ENCODE measurements around the gene OSBPL6. TPM values are rescaled to one million over a fixed set of nuclear protein-coding genes. Genes with fewer than 3 reads are reported as not detected.
A peak's percentile ranks its signal among the peaks of the same experiment; 100 is the strongest.
"Not testable (repeated sequence)": the region's sequence is repeated elsewhere in the genome, so short reads cannot be mapped to it uniquely, and the experiment has no call there.

OSBPL6 gene
- total RNA-seq, 1 experiment from 2014 or later, result 3.4 TPM

GRCh38 chr2:178324077-178324476 lies 129.8 kb downstream of the OSBPL6 start:
- in situ Hi-C loops (cut with HindIII; ENCODE audit: low sequenced_read_pairs), result no loop called here

GRCh38 chr2:178325268-178325667 lies 131.0 kb downstream of the OSBPL6 start:
- no peak for DNase-seq (ENCODE audit: low spot score)
- in situ Hi-C loops (cut with HindIII; ENCODE audit: low sequenced_read_pairs), result no loop called here

More at GRCh38 chr2:178324077-178324476, 129.8 kb downstream of the OSBPL6 start:
- peak; percentile 25 for DNase-seq (ENCODE audit: low spot score)

DNA sequence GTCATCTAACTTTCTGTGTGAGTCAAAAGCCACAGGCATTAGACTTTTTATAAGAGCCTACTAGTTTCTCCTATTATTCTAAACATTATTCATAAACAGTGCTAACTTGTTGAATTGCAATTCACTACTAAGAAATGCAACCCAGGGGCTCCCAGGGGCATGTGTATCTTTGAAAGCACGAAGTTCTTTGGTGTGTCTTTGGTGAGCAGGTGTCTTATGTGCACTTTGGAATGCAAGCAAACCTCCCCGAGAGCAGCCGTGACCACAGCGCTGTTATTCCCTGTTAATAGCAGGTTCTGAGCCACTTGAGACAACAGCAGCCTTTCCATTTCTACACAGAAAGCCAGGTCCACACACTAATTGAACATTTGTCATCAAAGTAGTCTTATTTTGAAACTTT lies 133.2 kb downstream of the OSBPL6 start:
- in situ Hi-C loops (cut with HindIII; ENCODE audit: low sequenced_read_pairs), result no loop called here
- DNase-seq (ENCODE audit: low spot score), result peak; percentile 1

GRCh38 chr2:178328037-178328436 lies 133.7 kb downstream of the OSBPL6 start:
- in situ Hi-C loops (cut with HindIII; ENCODE audit: low sequenced_read_pairs), result no loop called here
- peak; percentile 40 for DNase-seq (ENCODE audit: low spot score)

DNA sequence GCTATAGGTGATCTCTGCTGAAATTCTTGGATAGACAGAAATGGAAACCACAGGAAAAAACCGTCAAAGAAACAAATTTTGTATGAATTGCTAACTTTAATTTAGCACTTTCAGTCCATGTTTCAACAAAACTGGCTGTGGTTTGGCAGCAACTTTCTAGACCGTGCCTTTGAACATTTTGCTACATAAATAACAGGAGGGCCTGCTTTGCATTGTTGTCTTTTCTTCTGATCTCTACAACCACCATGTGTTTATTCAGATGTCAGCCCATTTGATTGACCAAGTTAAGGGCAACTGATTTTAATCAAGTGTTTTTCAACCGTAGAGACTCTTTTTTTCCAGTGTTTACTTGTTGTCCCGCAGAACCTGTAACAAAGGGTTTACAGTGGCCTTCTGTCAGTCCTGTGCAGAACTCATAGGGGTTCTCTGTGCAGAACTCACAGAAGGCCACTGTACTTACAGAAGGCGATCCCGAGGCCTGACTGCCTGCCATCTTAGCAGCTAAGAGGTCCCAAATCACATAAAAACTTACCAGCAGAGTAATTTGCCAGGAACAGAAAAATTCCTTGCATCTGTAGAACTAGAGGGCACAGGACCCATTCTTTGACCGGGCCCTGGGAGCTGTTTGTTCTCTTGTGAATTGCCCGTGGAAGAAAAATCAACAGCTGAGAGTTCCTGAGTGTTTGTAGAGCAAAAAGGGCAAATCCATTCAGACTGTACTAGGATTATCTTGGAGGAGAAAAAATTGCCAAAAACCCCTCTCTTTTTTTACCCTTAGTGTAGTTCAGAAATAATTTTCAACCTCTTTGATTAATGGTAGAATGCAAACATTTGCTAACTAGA lies 136.1 kb downstream of the OSBPL6 start:
- DNase-seq (ENCODE audit: low spot score), result no peak
- in situ Hi-C loops (cut with HindIII; ENCODE audit: low sequenced_read_pairs), result no loop called here

GRCh38 chr2:178331474-178332432 lies 137.4 kb downstream of the OSBPL6 start:
- no peak for DNase-seq (ENCODE audit: low spot score)
- in situ Hi-C loops (cut with HindIII; ENCODE audit: low sequenced_read_pairs), result no loop called here

DNA sequence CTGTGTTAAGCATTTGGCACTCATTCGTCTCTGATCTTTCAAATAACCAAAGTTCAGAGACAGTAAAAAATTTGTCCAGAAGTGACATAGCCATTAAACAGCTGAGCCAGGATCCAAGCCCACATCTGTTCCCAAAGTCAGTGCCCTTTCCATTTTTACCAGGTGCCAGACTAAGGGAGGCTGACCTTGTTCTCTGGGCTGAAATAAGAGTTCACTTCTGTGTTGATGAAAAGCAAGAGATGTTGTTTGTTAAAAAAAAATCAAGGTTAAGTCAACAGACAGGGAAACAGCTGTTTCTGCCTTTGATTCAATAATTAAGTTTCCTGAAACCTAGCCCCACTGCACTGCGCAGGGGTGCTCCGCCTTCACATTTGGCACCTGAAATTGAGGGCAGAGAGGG lies 139.5 kb downstream of the OSBPL6 start:
- DNase-seq (ENCODE audit: low spot score), result no peak
- in situ Hi-C loops (cut with HindIII; ENCODE audit: low sequenced_read_pairs), result no loop called here

DNA sequence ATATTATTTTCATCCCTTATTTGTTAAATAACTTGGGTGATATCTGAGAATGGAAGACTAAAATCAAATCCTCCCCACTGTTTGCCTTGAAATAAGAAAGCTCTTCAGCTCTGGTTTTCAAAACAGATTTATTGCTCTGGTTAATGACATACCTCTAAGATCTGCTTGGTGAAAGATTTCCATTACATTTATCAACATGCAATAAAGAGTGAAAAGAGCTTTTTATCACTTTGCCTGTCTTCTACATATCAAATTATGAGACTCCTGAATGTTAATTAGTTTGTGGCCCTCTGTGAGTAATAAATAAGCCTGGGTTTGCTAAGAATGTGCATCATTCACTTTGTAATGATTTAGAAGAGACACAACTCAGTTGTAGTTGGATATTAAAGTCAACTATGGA lies 140.9 kb downstream of the OSBPL6 start:
- DNase-seq (ENCODE audit: low spot score), result no peak

DNA sequence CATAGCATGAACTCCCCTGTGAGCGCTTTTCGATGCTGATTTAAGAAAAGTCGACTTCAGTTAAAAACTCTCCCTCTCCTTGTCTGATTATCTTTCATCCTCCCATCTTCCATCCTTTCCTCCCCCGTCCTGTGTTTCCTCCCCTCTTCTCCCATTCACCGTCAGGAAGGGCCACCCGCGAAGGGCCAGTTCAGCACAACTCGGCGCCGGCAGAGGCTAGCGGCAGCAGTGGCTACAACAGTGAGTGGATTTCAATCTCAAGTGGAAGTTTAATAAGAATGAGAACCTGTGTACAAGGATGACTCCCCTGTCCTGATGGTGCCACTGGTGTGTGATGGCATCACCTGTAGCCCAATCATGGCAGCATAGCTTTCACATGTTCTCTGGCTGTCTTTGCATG lies 149.8 kb downstream of the OSBPL6 start:
- DNase-seq (ENCODE audit: low spot score), result no peak
- in situ Hi-C loops (cut with HindIII; ENCODE audit: low sequenced_read_pairs), result no loop called here

More for the DNA sequence above, 140.9 kb downstream of the OSBPL6 start:
- in situ Hi-C loops (cut with HindIII; ENCODE audit: low sequenced_read_pairs), result no loop called here

- in situ Hi-C loops (cut with HindIII; ENCODE audit: low sequenced_read_pairs), result no loop called here
- no peak for DNase-seq (ENCODE audit: low spot score)
These were observed 151.6 kb downstream of the OSBPL6 start for GRCh38 chr2:178345951-178346350.

- DNase-seq (ENCODE audit: low spot score), result no peak
- in situ Hi-C loops (cut with HindIII; ENCODE audit: low sequenced_read_pairs), result no loop called here
These were observed 155.7 kb downstream of the OSBPL6 start for GRCh38 chr2:178350051-178350450.

- in situ Hi-C loops (cut with HindIII; ENCODE audit: low sequenced_read_pairs); DNase-seq (ENCODE audit: low spot score): not testable (repeated sequence)
These were observed 163.4 kb downstream of the OSBPL6 start for GRCh38 chr2:178357704-178358103.

DNA sequence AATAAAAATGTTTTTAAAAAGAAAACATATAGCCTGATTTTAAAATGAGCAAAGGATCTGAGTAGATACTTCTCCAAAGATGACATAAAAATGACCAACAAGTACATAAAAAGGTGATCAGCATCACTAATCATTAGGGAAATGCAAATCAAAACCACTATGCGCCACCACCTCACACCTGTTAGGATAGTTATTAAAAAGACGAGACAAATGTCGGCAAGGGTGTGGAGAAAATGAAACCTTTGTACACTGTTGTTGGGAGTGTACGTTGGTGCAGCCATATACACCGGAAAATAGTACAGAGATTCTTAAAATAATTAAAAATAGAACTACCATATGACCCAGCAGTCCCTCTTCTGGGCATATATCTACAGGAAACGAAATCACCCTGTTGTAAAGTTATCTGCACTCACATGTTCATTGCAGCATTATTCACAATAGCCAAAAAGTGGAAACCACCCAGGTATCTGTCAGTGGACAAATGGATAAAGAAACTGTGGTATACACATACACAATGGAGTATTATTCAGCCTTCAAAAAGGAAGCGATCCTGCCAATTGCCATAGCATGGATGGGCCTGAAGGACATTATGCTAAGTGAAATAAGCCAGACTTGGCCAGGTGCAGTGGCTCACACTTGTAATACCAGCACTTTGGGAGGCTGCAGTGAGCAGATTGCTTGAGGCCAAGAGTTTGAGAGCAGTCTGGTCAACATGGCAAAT lies 165.0 kb downstream of the OSBPL6 start:
- in situ Hi-C loops (cut with HindIII; ENCODE audit: low sequenced_read_pairs), result no loop called here
- DNase-seq (ENCODE audit: low spot score), result no peak

DNA sequence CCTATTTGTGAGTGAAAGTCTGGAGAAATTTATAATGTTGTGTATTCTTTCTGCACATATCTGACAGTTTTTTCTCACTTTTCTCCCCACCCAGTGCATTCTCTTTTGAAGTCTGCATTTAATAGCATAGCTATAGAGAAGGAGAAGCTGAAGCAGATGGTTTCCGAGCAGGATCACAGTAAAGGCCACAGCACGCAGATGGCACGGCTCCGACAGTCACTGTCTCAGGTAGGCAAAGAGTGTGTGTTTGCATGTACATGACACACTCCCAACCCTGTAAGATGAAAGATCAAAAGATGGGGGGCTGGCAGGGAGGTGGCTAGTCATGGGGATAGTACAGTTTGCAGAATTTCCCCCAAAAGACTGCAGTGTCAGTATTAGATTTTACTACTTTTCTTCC lies 167.3 kb downstream of the OSBPL6 start:
- DNase-seq (ENCODE audit: low spot score), result peak; percentile 4
- in situ Hi-C loops (cut with HindIII; ENCODE audit: low sequenced_read_pairs), result no loop called here

DNA sequence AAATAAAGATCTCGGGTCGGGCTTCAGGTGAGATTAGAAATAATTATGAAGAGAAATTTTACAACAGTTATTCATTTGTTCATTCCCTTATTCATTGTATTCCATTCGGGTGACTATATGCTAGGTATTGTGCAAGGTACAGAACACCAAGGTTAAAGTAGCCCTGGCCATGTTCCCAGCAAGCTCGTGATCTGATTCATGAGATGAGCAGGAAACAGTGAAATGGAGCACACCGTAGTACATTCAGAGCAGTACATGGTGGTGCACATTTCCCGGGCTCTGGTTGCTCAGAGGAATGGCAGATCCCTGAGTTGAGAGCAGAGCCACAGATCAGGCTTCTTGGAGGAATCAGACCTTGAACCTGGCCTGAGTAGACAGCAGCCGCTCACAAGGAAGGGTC lies 168.9 kb downstream of the OSBPL6 start:
- in situ Hi-C loops (cut with HindIII; ENCODE audit: low sequenced_read_pairs), result no loop called here
- no peak for DNase-seq (ENCODE audit: low spot score)

DNA sequence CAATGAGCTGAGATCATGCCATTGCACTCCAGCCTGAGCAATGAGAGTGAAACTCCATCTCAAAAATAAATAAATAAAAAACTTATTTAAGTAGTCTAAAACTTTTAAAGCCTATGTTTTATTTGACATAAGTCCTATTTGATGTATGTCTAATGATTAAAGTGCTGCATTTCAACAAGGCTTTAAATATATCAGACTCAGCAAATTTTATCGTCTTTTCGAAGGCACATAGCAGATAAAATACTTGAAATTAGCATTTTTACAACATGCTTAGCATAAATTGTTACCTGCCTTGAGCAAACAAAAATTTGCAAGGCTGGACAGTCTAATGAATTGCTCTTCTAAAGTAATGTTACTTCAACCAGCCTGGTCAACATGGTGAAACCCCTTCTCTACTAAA lies 170.8 kb downstream of the OSBPL6 start:
- in situ Hi-C loops (cut with HindIII; ENCODE audit: low sequenced_read_pairs), result no loop called here

GRCh38 chr2:178366412-178366811 lies 172.1 kb downstream of the OSBPL6 start:
- no peak for DNase-seq (ENCODE audit: low spot score)
- in situ Hi-C loops (cut with HindIII; ENCODE audit: low sequenced_read_pairs), result no loop called here

More for the DNA sequence above, 170.8 kb downstream of the OSBPL6 start:
- DNase-seq (ENCODE audit: low spot score), result no peak

- in situ Hi-C loops (cut with HindIII; ENCODE audit: low sequenced_read_pairs), result no loop called here
- DNase-seq (ENCODE audit: low spot score), result no peak
These were observed 173.0 kb downstream of the OSBPL6 start for GRCh38 chr2:178367344-178367743.

DNA sequence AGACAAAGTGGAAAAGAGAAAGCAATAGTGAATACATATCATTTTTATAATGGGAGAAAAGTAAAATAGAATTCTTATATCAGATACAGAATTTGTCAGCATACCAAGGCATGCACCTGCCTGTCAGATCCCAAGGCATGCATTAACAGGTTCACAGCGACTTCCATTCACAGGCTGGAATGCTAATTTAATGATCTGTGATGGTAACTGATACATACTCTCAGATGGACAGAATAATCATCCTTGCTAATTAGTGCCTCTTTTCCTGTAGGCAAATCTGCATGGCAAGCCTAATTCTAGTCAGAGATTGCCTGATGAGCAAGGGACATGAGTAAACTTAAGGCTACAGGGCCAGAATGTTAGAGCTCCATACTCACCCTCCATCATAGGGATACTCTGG lies 180.6 kb downstream of the OSBPL6 start:
- in situ Hi-C loops (cut with HindIII; ENCODE audit: low sequenced_read_pairs), result no loop called here
- DNase-seq (ENCODE audit: low spot score), result no peak

Data from G401 (cell line).